GM18508 (cell line): Measurements from ENCODE around the gene RELA.

Experiments used
- ATAC-seq: cut with Tn5 transposase; IDR thresholded peaks from one replicate; pipeline ENCODE4 v1.9.1; 2021; ENCODE audit warnings: moderate number of reproducible peaks; ENCODE audit not compliant: insufficient read depth, unreplicated experiment

RELA gene

DNA sequence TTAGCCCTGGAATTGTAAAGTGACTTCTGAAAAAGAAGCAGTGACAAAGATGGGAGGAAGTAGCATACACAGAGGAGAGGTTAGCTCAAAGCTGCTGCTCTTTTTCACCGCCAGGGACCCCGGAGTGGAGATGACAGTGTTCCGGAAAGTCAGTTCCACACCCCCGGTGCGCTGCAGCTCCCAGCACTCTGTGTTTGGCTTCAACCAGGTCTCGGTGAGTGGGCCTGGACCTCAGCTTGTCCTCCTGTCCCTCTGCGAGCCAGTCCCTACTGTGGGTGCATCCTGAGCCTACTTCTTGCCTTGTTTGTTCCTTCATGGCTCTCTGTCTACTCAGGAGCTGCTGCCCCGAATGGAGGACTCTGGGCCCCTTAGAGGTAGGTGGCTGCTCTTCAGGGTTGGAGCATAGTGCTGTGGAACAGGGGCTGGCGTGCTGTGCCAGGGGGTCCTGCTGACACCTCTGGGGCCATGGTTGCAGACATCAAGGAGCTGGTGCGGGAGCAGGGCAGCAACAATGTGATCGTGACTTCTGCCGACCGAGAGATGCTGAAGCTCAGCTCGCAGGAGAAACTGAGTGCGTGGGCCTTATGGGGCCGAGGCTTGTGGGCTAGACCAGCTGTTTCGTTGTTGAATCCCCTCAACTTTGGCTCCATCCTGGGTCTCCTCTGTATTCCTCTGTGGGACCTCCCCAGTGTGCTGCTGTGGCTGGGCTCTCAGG is 45.4 kb downstream of the RELA start:
- no peak for ATAC-seq

- no peak for ATAC-seq
Observed at GRCh38 chr11:65616575-65617001, 46.1 kb downstream of the RELA start.

GRCh38 chr11:65615950-65616574 is 46.7 kb downstream of the RELA start:
- no peak for ATAC-seq

- peak; percentile 63 for ATAC-seq
Observed at GRCh38 chr11:65615229-65615949, 47.3 kb downstream of the RELA start, which contains the start of gene PCNX3. Gene PCNX3 (plus strand): TSS chr11:65615776. CDS start chr11:65616312, 536 bp downstream.

DNA sequence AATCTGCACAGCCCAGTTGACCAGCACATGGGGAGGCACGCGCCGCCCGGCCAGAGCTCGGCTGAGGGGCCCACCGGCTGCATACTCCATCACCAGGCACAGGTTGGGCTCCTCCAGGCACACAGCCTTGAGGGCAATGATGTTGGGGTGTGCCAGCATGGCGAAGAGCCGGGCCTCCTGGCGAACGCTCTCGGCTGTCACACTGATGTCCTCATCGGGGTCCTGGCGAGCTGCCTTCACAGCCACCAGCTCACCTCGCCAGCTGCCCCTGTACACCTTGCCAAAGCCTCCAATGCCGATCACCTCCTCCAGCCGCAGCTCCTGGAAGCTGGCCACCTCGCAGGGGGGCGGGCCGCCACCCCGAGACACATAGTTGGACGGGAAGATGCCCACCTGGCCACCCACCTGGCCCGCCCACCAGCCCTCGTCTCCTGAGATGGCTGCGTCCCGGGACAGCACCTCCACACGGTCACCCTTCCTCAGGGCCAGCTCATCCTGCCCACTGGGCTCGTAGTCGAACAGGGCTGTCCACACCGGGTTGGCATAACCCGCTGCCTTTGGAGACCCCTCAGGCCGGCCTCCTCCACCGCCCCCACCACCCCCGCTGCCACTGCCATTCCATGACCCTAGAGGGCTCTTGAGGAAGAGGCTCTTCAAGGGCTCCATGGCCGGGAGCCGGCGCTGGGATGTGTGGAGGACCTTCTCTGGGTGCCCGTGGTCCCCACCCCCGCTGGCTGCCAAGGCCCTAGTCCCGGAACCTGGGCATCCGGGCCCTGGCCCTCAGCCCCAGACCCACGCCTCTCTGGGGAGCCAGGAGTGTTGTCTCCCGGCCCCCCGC is 49.4 kb downstream of the RELA start:
- ATAC-seq, result no peak

GRCh38 chr11:65612691-65613090 is 50.0 kb downstream of the RELA start:
- ATAC-seq, result no peak

DNA sequence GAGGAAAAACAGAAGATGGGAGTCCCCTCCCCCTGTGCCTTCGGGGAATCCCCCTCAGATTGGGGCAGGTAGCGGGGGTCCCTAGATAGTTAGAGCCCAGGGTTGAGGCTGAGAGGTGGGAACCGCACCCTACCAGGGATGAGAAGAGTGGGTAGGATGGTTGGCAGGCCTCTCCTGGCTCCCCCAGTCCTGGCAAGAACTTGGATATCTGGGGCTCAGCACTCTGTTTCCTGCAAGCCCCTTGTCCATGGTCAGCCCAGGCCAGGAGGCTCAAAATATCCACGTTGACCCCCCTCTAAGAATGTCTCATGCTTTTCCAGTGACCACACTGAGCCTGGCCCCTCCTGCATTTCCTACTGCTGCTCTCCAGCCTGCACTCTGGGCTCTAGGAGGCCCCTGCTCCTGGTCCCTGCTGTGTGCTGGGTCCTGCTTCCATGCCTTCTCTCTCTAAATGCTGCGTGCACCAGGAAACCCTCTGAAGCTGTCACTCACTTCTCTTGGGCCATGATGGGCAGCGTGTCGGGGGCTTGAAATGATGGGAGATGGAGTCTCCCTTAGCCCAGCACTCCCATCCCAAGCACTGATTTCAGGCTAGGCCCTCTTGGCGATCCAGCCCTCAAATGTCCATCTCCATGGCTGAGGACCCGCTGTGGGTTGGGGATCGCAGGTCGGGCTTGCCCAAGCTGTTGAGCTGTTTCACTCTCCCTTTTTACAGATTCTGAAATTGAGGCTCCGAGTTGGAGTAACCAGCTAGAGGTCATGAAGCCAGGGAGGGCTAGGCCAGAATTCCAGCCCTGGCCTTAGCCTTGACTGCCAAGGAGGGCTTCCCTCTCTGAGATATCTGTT is 50.7 kb downstream of the RELA start:
- ATAC-seq, result no peak

GRCh38 chr11:65611028-65611757 is 51.5 kb downstream of the RELA start:
- no peak for ATAC-seq

DNA sequence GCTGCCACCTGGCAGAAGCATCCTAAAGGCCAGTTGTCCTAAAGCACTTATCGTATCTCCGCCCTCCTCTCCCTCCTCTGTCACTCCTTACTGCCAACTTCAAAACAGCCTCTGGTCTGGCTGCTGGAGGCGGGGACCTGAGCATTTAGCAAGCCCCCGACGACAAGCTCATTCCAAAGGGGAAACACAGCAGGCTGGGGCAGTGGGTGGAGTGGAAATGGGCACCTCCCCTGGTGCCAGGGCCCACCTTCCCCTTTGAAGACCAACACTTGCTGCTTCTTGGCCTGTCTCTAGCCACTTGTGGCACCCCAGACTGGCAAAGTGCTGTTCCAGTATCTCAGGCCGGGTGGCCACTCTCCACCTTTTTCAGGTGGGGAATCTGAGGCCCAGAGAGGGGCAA is 52.3 kb downstream of the RELA start:
- ATAC-seq, result no peak

DNA sequence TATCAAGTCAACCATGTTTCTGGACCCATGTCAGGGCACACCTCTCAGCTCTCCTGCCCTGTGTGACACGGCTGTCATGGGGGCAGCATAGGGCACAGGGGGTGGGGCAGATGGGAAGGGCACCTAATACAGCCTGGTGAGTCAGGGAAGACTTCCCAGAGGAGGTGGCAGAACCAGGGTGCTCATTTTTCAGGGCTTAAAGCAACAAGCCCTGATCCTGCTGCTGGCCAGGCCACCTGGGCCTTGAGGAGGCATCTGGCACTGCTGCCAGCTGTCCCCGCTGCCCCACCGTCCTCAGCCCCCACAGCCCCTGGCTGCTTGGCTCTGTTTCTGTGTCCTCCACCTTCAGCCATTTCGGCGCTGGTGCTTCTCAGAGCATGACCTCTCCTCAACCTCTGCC is 53.1 kb downstream of the RELA start:
- ATAC-seq, result no peak

DNA sequence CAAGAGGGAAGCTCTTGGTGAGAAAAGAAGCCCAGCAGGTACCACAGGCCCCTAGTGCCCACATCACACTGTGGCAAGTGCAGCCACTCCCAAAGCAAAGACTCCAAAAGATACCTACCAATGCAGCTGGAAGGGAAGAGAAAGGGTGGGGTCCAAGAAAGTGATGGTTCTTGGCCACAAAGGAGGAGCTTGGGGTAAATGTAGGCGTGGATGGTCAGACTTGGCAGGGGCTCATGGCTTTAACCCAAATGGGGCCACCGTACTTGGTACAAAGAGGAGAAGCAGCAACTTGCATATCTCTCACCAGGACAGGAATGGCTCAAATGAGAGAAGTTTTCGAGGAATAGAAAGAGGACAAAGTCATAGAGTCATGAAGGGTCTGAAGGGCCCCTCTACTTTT is 53.5 kb downstream of the RELA start:
- ATAC-seq, result no peak

GRCh38 chr11:65607614-65608426 is 54.9 kb downstream of the RELA start:
- ATAC-seq, result no peak

- ATAC-seq, result no peak
Observed at GRCh38 chr11:65606876-65607613, 55.7 kb downstream of the RELA start.

DNA sequence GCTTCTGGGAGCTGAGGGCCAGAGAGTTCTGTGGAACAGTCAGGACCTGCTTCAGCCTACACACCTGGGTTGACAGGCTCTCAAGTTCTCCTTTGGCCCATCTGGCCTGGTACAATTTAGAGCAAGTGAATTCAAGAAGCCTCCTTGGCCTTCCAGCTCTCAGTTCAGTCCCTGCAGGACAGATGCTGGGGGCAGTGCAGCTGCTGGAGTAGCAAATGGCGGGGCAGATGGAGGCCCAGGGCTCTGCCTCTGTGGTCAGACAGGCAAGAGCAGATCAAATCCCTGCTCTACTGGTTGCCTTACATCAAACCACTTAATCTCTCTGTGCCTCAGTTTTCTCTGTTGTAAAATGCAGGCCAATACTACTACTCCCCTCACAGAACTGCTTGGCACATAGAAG is 58.5 kb downstream of the RELA start:
- ATAC-seq, result no peak
